NCI-H1105 treated with DMSO at 0.1 percent for 48 hours (cell line): Measurements from ENCODE around the gene KIF26A.

ENCODE experiments used
- DNase-seq: peaks from one replicate; lab custom pipeline; 2025; lab: John Stamatoyannopoulos, UW

KIF26A gene

DNA sequence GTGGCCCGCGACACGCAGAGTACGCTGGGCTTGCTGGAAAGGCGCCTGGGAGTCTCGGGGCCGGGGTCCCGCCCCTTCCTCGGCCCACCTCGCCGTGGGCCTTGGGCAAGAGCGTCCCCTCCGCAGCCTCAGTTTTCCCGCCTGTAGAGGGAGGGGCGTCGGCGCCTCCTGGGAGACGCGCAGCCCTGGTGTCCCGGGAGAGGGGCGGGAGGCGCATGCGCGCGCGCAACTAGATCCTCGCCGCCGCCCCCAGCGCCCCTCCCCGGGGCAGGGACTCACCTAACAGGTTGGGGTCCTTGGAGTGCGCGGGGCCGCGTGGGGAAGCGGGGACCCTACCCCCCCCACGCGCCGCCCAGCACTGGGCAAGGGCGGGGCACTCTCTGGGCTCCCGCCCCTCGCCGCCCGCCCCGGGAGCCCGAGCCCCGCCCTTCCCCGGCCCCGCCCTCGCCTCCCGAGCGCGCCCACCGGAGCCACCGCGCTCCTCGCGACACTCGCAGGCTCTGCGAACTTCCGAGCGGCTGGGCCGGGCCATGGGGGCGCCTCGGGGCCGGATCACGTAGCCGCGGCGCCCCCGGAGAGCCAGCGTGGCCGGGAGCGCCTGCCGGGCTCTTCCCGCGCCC, at the start of gene KIF26A:
KIF26A (plus strand) TSS at position 490 of the 620 bp plus-strand sequence. CDS start 136 bp downstream, outside the sequence.
- peak; percentile 69 for DNase-seq

DNA sequence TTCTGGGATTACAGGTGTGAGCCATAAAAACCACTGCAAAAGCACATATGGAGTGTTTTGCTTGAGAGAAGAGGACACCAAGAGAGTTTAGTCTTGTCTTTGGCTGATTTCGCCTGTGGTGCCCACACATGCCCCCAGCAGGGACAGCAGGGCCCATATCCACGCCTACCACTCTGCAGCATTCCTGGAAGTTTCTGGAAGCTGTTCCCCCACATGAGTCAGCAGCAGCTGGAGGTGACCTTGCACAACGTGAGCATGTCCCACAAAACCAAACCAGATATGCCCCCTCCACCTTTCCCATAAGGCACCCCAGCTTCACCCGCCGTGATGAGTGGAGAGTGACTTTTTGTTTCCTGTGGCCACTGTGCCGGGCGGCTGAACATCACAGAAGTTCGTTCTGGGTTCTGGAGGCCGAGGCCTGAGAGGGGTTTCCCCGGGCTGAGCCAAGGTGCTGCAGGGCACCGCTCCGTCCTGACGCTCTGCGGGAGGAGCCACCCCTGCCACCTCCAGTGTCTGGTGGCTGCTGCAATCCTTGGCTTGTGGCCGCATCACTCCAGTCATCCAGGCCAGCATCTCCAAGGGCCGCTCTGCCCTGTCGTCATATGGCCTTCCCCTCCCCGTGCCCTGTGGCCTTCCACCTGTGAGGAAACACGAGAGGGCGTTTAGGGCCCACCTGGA, 48.2 kb upstream of the KIF26A start:
- no peak for DNase-seq

GRCh38 chr14:104091061-104091926, 47.1 kb upstream of the KIF26A start:
- no peak for DNase-seq

DNA sequence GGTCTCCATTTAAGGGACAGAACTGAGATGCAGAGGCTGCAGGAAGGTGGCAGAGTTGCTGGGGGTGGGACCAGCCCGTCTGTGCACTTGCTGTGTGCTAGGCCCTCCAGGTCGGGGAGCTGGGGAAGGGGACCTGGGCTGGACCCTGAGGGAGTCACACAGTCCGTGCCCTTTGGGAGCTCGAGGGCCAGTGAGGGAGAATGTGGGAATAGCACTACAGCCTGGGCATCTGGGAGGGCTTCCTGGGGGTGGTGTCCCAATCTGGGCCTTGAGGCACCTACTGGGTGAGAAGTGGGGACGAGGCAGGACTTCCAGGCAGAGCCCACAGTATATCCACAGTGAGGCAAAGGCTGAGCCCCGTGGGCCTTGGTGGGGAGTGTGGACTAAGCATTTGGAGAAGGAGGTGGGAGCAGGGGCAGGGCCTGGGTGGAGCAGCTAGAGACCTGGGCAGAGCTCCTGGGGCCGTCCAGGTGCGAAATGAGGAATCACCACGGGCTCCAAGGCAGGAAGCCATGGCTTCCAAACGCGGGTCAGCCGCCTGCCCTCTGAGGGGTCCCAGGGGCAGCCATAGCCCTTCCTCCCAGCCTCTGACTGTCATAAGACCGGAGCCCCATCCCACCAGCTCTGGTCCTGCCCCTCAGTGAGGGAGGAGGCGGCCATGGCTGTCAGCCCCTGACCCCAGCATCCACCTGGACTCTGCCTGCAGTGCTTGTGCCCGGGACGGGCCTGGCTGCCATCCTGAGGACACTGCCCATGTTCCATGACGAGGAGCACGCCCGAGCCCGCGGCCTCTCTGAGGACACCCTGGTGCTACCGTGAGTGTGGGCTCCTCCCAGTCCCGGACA, 46.2 kb upstream of the KIF26A start:
- no peak for DNase-seq

- DNase-seq: no peak
Measured at GRCh38 chr14:104092931-104093365, 45.4 kb upstream of the KIF26A start.

- no peak for DNase-seq
Measured at GRCh38 chr14:104093366-104094055, 44.9 kb upstream of the KIF26A start.

- no peak for DNase-seq
Measured at GRCh38 chr14:104094056-104094708, 44.2 kb upstream of the KIF26A start.

DNA sequence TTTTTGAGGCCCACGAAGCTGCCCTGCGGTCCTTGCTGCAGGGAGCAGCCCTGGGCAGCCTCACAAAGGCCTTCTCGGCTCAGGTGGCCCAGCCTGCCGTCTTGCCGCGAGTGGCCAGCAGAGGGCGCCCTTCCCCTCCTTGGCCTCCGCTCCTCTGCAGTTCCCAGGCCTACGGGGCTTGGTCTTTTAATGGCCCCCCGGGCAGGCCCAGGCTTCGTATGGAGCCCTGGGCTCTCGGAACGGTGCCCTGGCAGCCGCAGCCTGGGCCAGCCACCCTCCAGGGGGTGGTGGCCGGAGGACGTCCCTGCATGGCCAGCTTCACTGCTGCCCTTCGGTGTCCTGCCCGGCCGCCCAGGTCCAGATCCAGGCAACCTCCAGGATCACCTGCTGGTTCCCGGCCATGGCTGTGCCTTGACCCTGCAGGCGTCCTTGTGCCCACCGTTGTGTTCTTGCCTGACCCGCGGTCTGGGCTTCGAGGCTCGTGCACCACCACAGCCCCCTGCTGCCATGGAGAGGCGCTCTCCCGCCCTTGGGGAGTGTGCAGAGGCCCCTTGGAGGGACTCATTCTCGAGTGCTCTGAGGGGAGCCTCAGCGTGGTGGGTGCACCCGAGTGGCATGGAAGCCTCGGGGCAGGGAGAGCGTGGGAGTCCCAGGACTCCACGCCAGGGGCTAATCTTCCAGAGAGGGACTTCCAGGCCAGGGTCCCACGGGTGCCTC, 43.5 kb upstream of the KIF26A start:
- peak; percentile 50 for DNase-seq

DNA sequence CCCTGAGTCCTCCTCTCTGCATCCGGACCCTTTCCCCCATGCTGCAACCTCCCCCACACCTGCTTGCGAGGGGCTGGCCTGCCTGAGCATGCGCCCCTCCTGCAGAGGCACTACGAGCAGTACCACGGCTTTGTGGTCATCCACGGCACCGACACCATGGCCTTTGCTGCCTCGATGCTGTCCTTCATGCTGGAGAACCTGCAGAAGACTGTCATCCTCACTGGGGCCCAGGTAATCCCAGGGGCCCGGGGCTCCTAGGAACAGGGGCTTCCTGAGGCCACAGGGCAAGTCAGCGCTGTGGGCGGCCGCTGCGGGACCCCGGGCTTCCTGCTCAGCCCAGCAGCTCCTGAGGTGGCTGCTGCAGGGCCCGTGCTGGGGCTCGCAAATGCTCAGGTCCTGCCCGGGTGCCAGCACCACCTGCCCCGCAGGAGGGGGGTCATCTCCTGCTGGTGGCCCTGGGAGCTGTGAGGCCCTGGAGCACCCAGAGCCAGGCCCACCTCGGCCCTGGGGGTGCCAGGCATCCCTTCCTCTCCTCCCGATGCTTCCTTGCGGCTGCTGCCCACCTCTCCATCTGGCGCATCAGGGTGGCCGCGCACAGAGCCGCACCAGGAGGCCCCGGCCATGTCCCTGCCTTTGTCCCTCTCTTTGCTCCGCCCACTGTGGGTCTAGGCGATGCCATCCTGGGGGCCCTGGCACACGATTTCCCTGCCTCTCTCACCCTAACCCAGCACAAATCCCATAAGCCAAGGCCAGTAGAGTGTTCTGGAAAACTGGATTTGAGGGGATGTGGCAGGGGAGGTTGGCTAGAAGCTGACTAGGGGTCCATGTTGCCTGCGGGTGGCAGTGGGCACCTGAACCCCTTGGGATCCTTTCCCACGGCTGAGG, 42.7 kb upstream of the KIF26A start:
- no peak for DNase-seq

DNA sequence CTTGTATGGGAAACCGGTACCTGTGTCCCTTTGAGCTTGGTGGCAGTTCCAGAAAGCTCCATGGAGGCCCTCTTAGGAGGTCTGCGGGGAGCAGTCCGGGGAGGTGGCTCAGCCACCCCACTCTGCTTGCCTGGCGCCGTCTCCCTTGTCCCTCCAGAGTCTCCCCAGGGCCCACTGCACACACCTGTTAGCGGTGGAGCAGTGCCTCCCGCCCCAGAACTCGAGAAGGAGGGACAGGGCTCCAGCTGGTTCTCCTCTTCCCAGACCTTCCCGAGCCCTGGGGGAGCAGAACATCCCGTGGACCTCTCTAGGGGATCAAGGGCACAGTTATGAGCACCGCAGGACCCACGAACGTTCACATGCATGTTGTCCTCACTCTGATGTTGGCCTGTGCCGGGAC, 42.1 kb upstream of the KIF26A start:
- DNase-seq: no peak

GRCh38 chr14:104096751-104097700, 41.4 kb upstream of the KIF26A start:
- no peak for DNase-seq

DNA sequence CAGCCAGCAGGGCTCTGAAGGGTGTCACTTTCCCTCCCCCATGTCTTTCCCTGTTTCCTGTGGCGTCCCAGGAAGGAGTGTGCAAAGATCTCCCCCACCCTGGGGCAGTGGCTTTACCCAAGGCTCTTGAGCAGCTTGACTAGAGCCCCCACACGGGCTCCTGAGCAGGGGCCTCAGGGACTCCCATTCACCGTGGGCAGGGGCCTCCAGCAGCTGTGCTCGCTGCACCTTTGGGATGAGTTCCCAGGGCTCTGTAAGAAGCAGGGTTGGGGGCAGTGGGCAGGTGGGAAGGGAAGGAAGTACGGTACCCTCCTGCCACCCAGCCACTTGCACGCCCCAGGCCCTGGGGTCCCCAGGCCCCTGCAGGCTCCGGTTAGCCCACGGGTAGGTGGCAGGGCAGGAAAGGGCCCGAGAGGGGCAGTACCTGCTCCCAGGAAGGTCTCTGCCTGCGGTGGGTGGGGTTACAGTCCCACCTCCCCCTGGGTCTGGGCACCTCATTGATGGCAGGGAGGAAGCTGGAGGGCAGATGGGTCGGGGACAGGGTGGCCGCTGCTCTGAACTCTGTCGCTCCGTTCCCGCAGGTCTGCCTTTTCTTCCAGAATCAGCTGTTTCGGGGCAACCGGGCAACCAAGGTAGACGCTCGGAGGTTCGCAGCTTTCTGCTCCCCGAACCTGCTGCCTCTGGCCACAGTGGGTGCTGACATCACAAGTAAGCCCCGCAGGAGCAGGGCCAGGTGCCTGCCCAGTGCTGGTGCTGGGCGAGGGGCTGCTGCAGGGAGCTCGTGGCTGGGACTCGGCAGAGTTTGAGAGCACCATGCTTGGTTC, 39.9 kb upstream of the KIF26A start:
- DNase-seq: no peak

DNA sequence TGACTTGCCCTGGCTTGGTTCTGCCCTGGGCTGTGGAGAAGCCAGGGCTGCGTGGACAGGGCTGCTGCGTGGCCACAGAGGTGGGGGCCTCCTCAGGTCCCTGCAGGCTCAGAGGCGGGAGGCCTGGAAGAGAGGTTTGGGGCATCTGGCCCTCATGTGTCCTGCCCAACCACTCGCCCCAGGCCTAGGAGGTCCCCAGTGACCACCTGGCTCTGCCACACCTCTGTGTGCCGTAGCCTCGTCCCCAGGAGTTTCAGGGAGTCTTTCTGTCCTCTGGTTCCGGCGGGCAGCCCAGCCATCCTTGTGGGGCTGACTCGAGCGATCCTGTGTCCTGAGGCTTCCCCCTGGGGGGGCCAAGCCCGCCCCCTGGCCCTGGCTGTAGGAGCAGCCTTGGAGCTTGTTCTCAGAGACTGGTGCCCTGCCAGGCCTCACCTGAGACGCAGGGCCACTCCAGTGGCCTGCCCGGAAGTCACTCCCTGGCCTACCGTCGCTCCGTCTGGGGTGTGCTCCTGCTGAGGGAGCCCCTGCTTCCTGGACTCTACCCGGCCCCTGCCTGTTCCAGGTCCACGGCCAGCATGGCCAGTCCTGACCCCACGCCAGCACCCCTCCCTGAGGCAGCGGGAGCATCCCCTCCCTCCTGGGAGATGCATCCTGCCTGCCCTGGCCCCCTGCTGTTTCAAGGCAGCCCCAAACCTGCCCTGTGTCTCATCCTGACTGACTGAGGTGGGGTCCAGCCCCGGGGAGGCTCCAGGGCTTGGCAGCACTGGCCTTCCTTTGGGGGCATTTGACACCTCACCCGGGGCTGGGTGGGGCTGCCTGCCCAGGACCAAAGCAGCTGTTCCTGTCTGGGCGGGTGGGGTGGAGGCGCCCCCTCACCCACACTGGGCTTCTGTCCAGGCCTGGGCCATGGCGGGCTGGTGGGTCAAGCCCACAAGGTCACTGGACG, 39.0 kb upstream of the KIF26A start:
- DNase-seq: no peak

DNA sequence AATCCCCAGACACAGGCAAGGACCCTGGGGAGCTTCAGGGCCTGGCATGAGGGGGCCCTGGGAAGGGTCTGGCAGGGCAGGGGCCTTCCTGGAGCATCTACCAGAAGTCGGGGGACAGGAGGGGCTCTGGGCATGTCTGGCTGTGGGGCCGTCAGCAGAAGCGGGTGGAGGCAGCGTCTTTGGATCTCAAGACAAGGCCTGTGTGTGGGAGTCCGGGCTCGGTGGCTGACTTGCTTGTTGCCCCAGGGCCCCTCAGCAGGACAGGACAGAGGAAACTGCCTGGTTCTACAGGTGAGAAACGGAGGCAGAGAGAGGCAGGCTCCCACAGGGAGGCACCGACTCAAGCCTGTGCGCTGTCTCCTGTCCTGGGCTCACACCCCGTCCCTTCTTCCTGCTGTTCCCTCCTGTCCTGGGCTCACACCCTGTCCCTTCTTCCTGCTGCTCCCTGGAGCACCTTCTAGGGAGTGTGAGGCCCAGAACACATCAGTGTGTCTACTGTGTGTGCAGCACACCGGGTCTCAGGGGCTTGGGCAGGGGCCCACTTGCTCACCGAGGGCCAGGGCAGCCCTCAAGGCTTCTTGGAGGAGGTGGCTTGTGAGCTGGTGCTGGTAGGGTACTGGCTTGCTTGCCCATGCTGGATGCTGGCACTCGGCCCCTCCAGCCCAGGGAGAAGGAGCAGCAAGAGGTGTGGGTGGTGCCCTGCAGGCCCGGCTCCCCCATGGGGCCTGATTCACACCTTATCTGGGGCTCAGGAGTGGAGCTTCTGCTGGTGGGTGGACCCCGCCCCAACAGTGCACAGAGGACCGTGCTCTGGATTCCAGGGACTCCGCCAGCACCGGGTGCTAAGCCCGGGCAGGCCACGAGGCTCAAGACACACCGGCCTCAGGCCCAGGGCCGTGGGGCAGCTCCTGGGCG, 38.0 kb upstream of the KIF26A start:
- no peak for DNase-seq
